Measurements from ENCODE around the gene COL6A2. TPM values are rescaled to one million over a fixed set of nuclear protein-coding genes. Genes with fewer than 3 reads are reported as not detected.
"Not testable (repeated sequence)": the region's sequence is repeated elsewhere in the genome, so short reads cannot be mapped to it uniquely, and the experiment has no call there.

COL6A2 gene
- total RNA-seq, 1 donor from 2014 or later: 357 TPM

- no peak for DNase-seq (ENCODE audit: low spot score)
These were observed 74.3 kb downstream of the COL6A2 start for GRCh38 chr21:46171996-46172862.

GRCh38 chr21:46172863-46173528 lies 75.1 kb downstream of the COL6A2 start:
- no peak for DNase-seq (ENCODE audit: low spot score)

GRCh38 chr21:46173573-46173972 lies 75.7 kb downstream of the COL6A2 start:
- DNase-seq (ENCODE audit: low spot score): no peak

- DNase-seq (ENCODE audit: low spot score): not testable (repeated sequence)
These were observed 78.7 kb downstream of the COL6A2 start for GRCh38 chr21:46176443-46177129.

- DNase-seq (ENCODE audit: low spot score): no peak
These were observed 81.0 kb downstream of the COL6A2 start for GRCh38 chr21:46178961-46179360.

Other genes starting within 250 kb of the COL6A2 start
- 289 TPM for gene COL6A1, start 116.3 kb upstream of the COL6A2 start, total RNA-seq
- 0.91 TPM for gene FTCD, start 57.5 kb downstream of the COL6A2 start, total RNA-seq
- 12.3 TPM for gene SPATC1L, start 86.3 kb downstream of the COL6A2 start, total RNA-seq
- 49.0 TPM for gene LSS, start 130.7 kb downstream of the COL6A2 start, total RNA-seq
- gene MCM3AP, start 187.5 kb downstream of the COL6A2 start, total RNA-seq: 97.6 TPM
- 22.8 TPM for gene YBEY, start 188.2 kb downstream of the COL6A2 start, total RNA-seq
- gene C21orf58, start 225.8 kb downstream of the COL6A2 start, total RNA-seq: 2.2 TPM
- gene PCNT, start 226.0 kb downstream of the COL6A2 start, total RNA-seq: 28.5 TPM